Upper lobe of right lung (tissue), 1 donor: ENCODE measurements around the gene GOLGA6A. TPM values are rescaled to one million over a fixed set of nuclear protein-coding genes. Genes with fewer than 3 reads are reported as not detected.

ENCODE experiments used
- ATAC-seq: fragments of 200-7000 bp; cut with Tn5 transposase; one replicate; pipeline ENCODE4 v1.9.1; 2020; ENCODE audit warnings: mild to moderate bottlenecking, moderate library complexity
- DNase-seq: peaks from one replicate; pipeline ENCODE4 v3.0.0-alpha.2; 2020
- H3K27ac ChIP-seq: fragments of 200-600 bp; one replicate; pipeline ENCODE4 v1.8.0; 2022
- H3K27me3 ChIP-seq: fragments of 200-600 bp; one replicate; pipeline ENCODE4 v1.8.0; 2022; ENCODE audit warnings: mild to moderate bottlenecking
- H3K36me3 ChIP-seq: fragments of 200-600 bp; one replicate; pipeline ENCODE4 v1.8.0; 2022
- H3K4me1 ChIP-seq: fragments of 200-600 bp; one replicate; pipeline ENCODE4 v1.8.0; 2022
- H3K4me3 ChIP-seq: fragments of 200-600 bp; one replicate; pipeline ENCODE4 v1.8.0; 2022; ENCODE audit warnings: mild to moderate bottlenecking
- H3K9me3 ChIP-seq: fragments of 200-600 bp; one replicate; pipeline ENCODE4 v1.8.0; 2022
- CTCF ChIP-seq: fragments of 200-600 bp; IDR thresholded peaks from one replicate; pipeline ENCODE4 v1.8.0; 2022; ENCODE audit warnings: antibody characterized with exemption
- intact Hi-C: fragments of 100-400 bp; cut with DNase I; formaldehyde crosslinking; loops from one replicate; pipeline ENCODE4 v1.11.0; 2022
- total RNA-seq: library from RNA; stranded (reverse); fragmentation: NEBNext Ultra II Directional; extraction: Animal tissue kit (Norgen Biotek cat#: 25700); gene quantifications from one replicate; pipeline ENCODE4 v1.2.1, GENCODE V29; 2021
- donor health status: DM: no; HTN: yes; CAD: no; lungs with severe emphysema.

Gene GOLGA6A
- total RNA-seq, 1 donor from 2014 or later: not detected

GRCh38 chr15:74045636-74046274 lies 36.6 kb downstream of the GOLGA6A start:
- Histone ChIP-seq H3K4me1 (peaks cover 48% of the 10 kb centered on the region), H3K36me3 (peaks cover 19% of the 10 kb centered on the region), H3K4me3 (no peak overlapping the region), H3K27me3 (no peaks in the 10 kb centered on the region), H3K9me3 (no peaks in the 10 kb centered on the region), H3K27ac (no peak overlapping the region)
- no peak for ATAC-seq
- DNase-seq: no peak
- intact Hi-C loops: no loop called here
- TF ChIP-seq CTCF: no peak

GRCh38 chr15:74045184-74045583 lies 37.2 kb downstream of the GOLGA6A start:
- no peak for DNase-seq
- no peak for ATAC-seq
- TF ChIP-seq CTCF: no peak
- peaks cover 48% of the 10 kb centered on the region for H3K4me1 ChIP-seq
- no peaks in the 10 kb centered on the region for H3K27me3 ChIP-seq
- intact Hi-C loops: no loop called here
- no peak overlapping the region for H3K27ac ChIP-seq
- no peaks in the 10 kb centered on the region for H3K9me3 ChIP-seq
- peaks cover 19% of the 10 kb centered on the region for H3K36me3 ChIP-seq
- no peak overlapping the region for H3K4me3 ChIP-seq

GRCh38 chr15:74044267-74045110 lies 37.9 kb downstream of the GOLGA6A start:
- H3K4me1 ChIP-seq: peaks cover 47% of the 10 kb centered on the region
- H3K27ac ChIP-seq: peak overlapping the region; percentile 55
- H3K27me3 ChIP-seq: no peaks in the 10 kb centered on the region
- H3K4me3 ChIP-seq: no peak overlapping the region
- H3K9me3 ChIP-seq: no peaks in the 10 kb centered on the region
- intact Hi-C loops: no loop called here
- ATAC-seq (no peak), DNase-seq (no peak)
- no peak for TF ChIP-seq CTCF
- H3K36me3 ChIP-seq: peaks cover 19% of the 10 kb centered on the region

GRCh38 chr15:74043425-74044266 lies 38.7 kb downstream of the GOLGA6A start:
- Histone ChIP-seq H3K36me3 (peaks cover 19% of the 10 kb centered on the region), H3K27me3 (no peaks in the 10 kb centered on the region), H3K9me3 (no peaks in the 10 kb centered on the region), H3K4me1 (peaks cover 41% of the 10 kb centered on the region), H3K4me3 (no peak overlapping the region), H3K27ac (peak overlapping the region; percentile 55)
- intact Hi-C loops: no loop called here
- no peak for ATAC-seq
- no peak for TF ChIP-seq CTCF
- DNase-seq: no peak

- Histone ChIP-seq H3K27me3 (no peaks in the 10 kb centered on the region), H3K36me3 (peaks cover 21% of the 10 kb centered on the region), H3K4me3 (no peak overlapping the region), H3K27ac (peak overlapping the region; percentile 55), H3K9me3 (no peaks in the 10 kb centered on the region), H3K4me1 (peaks cover 32% of the 10 kb centered on the region)
- no peak for ATAC-seq
- intact Hi-C loops: no loop called here
- no peak for TF ChIP-seq CTCF
- no peak for DNase-seq
Measured at GRCh38 chr15:74042603-74043424, 39.5 kb downstream of the GOLGA6A start.
